ENCODE results near the gene HES1.

The HES1 gene

GRCh38 chr3:194103505-194103904 lies 32.4 kb upstream of the HES1 start:
- no peak for DNase-seq

GRCh38 chr3:194103983-194104751 lies 31.8 kb upstream of the HES1 start:
- no peak for DNase-seq

DNA sequence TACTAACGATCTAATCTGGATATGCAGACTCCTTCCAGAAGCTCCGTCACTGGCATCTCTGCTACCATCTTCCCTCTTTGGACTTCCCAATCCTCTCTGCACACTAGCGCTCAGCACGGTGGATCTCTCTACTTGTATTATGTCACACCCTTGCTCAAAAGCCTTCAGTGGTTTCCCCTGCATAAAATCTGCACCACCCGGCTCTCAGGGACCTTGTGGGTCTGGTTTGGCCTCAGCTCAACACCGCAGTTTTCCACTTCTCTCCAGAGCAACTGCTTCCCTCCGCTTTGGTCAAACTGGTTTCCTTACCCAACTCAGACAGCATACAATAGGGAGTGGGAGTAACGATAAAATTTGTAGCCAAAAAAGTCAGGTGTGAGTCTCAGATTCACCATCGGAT lies 30.7 kb upstream of the HES1 start:
- no peak for DNase-seq

DNA sequence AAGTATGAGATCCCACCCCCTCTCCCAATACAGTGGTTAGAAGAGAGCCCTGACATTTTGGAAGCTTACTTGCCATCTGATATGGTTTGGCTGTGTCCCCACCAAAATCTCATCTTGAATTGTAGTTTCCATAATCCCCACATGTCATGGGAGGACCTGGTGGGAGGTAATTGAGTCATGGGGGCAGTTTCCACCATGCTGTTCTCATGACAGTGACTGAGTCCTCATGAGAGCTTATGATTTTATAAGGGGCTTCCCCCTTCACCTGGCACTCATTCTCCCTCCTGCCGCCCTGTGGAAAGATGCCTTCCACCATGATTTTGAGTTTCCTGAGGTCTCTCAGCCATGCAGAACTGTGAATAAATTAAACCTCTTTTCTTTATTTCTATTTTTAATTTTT lies 28.8 kb upstream of the HES1 start:
- DNase-seq: no peak

GRCh38 chr3:194109192-194109863 lies 26.6 kb upstream of the HES1 start:
- DNase-seq: no peak

DNA sequence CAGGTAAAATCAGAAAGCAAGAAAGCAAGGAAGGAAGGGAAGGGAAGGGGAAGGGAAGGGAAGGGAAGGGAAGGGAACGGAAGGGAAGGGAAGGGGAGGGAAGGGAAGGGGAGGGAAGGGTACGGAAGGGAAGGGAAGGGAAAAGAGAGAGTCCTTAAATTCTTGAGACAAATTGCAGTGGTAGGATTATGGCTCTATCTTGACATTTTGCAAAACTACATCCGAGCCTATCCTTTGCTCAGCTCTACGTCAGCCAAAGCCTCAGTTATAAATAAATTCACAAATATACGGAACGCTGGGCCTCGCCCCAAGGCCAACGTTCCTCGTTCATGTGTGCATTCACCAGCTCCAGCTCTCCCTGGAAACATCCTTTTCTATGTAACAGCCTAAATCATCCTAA lies 25.5 kb upstream of the HES1 start:
- no peak for DNase-seq

- no peak for DNase-seq
Measured at GRCh38 chr3:194111336-194111735, 24.6 kb upstream of the HES1 start.

DNA sequence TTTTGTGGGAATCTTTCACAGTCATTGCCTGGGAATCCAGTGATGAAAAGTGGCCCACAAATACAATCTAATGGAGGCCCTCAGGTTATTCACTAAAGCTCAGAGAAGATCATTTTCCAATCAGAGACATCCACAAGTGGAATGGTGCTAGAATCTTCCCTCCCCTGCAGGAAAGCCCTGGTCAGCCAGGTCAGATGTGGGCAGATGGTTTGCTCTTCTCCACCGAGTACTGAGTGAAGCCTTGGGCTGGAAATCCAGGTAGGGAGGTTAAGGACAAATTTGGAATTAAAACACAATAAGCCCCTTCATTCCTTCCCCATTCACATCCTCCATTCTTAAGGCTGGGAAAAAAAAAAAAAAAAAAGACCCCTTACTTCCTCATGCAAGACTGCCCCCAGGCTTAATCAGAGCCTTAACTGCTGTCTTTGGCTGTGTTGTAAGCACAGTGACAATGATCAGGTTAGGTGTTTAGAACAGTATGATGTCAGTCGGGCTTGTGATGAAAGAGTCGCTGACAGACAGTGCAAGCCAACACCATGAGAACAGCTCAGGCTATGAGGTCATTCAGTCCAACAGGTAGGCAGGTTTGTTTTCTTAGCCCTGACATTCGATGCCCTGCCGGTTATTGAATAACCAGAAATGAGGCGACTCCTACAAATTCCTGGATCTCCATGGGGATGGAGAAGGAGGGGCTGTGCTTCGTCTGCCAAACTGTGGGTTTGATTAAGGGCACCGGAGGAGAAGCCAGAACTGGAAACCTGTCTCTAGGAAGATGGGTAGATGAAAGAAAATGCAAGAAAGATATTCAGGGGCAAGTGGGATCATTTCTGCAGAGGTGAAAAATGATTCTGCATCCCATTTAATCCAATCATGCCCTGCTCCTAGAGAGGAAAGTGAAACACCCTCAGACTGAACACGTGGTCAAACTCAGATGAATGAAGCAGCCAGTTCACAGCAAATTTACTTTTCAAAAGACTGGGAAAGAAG lies 23.5 kb upstream of the HES1 start:
- no peak for DNase-seq

DNA sequence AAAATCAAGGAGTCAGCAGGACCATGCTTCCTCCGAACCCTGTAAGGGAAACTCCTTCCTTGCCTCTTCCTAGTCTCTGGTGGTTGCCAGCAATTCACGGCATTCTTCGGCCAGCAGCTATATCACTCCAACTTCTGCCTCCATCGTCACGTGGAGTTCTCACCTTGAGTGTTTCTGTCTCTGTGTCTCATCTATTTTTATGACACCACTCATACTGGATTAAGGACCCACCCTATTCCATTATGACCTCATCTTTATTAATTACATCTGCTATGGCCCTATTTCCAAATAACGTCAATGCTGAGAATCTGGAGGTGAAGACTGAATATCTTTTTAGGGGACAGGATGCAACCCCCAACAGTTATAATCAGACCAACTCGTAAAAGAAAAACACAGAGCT lies 21.8 kb upstream of the HES1 start:
- no peak for DNase-seq

- DNase-seq: no peak
Measured at GRCh38 chr3:194117104-194117845, 18.7 kb upstream of the HES1 start.

DNA sequence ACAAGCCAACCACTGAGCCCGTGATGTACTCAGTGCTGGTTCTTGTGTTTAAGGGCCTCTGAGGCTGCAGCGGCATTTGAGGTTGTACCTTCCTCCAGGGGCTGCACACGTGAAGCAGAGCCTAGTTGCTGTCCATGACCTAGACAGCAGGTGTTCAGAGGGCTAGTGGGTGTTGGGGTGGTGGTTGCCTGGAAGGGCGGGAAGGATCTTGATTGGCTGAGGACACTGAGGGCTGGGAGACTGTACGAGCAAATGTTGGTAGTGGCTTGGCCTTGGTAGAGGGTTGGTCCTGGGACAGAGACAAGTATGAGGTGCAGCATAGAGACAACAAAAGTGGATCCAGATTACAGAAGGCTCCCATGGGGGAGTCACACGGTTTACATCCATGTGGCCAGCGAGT lies 17.0 kb upstream of the HES1 start:
- DNase-seq: no peak

GRCh38 chr3:194119831-194120590 lies 15.9 kb upstream of the HES1 start:
- DNase-seq: no peak

DNA sequence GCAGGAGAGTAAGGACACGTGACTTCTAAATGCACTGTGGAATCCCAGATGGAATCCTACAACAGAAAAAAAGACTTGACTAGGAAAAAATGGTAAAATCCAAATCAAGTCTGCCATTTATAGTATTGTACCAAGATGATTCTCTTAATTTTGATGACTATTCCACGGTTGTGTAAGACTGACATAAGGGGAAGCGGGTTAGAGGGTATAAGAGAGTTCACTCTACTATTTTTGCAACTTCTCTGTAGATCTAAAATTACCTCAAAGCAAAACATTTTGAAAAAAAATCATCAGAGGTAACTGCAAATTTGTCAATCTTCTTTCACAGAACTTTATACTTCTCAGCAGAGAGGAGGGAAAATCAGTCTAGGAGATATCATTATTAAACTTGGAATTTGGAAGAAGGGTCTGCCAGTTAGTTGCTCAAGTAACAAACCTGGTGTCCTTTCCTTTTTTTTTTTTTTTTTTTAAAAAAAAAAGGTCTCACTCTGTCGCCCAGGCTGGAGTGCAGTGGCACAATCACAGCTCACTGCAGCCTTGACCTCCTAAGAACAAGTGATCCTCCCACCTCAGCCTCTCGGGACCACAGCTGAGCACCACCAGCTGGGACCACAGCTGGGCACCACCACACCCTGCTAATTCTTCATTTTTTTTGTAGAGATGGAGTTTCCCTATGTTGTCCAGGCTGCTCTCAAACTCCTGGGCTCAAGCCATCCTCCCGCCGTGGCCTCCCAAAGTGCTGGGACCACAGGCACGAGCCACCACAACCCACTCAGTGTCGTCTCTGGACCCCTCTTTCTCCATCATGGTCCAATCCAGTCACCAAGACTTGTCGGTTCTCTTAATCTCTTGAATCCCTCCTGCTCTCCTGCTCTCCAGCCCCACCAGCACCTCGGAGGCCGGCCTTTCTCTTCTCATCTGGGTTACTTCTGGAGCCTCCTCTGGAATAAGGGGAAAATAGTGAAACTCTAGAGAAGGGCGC lies 14.9 kb upstream of the HES1 start:
- no peak for DNase-seq

GRCh38 chr3:194121891-194122631 lies 13.9 kb upstream of the HES1 start:
- DNase-seq: no peak

- no peak for DNase-seq
Measured at GRCh38 chr3:194123726-194124125, 12.2 kb upstream of the HES1 start.

GRCh38 chr3:194124193-194124592 lies 11.8 kb upstream of the HES1 start:
- no peak for DNase-seq

- no peak for DNase-seq
Measured at GRCh38 chr3:194125442-194125841, 10.5 kb upstream of the HES1 start.

DNA sequence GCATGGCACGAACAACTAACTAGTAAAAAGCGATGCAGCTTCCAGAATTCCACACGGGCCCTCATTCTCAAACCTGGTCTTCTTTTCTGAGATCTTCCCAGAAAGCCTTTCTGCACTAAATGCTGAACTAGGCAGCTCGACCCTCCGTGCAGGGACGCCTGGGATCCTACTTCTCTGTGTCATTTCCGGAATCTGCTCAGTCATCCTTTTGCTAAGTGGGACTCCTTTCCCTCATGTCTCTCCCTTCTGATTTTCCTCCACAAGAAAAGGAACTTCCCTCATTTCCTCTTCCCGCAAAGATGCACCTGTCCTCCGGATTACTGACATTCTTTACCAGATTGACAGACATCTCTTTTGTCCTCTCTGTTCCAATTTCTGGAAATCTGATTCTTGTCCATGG lies 9.2 kb upstream of the HES1 start:
- DNase-seq: no peak

DNA sequence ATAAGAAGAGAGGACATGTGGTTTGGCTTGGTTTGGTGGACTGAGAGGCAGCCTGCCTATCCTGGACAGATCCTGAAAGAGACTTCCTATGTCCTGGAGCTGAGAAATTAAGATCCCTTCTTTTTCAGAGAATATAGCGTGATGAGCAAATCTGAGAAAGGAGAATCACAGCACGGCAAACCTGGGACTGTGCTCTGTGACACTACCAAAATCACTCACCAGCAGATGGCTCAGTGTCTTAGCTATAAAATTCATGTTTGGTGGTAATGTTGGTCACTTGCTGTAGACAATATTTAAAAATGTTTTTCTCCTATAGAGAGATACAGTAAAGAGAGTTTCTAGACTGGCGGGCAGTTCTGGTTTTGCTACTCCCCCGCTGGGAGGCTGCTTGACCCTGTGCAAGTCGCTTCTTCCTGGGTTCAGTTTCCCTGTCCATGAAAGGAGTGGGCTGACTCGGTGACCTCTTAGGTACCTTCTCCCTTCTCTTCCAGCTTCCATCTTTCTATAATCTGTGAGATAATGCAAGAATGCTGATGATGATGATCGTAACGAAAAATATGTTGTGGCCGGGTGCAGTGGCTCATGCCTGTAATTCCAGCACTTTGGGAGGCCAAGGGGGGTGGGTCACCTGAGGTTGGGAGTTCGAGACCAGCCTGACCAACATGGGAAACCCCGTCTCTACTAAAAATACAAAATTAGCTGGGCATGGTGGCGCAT lies 7.6 kb upstream of the HES1 start:
- DNase-seq: no peak
